Fibroblast of gingiva (primary cell): ENCODE measurements around the gene CACNA2D1.
A peak's percentile ranks its signal among the peaks of the same experiment; 100 is the strongest.

ENCODE experiments used
- DNase-seq: peaks from one replicate; pipeline ENCODE4 v3.0.0-alpha.2; 2011; ENCODE audit warnings: low read depth

Gene CACNA2D1

DNA sequence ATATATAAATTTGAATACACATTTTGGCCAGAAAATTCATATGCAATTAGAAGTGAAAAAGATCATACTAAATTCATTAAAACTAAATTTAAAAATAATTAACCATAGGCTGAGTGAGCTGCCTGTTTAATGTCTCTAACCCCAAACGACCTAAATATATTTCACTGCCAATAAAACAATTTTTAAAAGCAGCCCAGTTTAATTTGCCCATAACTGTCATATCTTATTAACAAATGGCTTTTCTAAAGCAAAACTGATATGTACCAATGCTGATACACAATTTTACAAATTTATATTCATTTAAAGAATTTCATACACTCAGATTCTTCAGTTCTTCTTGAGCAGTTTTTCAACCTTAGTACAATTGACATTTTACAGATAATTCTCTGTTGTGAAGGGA, 99.9 kb downstream of the CACNA2D1 start:
- no peak for DNase-seq

DNA sequence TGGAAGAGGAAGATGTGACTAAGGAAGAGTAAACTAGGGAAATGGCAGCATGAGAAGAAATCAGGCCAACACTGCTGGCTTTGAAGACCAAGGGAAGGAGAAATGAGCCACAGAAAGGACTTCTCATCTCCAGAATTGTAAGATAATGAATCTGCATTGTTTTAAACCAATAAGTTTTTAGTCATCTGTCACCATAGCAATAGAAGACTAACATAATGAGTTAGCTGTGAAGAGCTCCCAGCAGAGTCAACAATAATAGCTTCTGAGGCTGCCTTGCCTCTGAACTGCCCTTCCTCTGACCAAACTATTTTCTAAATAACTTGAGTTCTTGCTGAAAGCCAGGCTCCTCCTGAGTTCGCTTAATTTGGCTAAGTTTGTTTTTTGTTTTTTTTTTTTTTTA, 103.6 kb downstream of the CACNA2D1 start:
- no peak for DNase-seq

DNA sequence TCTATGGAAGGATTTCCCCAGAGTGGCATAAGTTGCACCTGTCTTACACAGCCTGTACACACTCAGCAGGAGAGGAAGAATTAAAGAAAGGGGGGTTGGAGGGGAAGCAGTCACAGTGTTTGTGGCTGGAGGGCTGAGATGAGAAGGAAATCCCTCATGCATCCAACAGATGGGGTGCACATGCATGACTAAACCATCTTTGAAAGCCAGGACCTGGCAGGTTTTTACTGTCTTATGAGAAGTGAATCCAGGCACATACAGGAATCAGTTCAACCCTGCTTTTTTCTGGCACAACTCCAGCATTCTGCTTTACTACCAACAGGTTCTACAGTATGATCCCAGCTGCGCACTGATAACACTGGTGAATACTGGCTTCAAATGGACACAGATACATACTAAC, 107.7 kb downstream of the CACNA2D1 start:
- peak; percentile 8 for DNase-seq

DNA sequence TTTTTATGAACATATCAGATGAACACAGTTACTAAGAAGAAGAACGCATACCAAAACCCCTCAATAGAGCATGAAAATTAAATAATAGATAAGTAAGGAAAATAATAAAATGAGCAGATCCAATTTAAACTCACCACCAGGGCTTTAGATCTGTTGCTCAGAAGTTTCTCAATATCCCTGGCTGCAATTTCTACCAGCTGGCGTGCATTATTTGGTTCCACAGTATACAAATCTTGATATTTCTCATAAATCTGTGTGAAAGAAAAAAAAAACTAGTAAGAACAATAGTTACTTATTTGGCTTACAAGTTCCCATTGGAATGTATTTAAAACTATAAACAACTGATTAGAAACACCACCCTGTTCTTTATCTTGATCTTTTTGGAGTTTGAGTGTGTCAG, 108.6 kb downstream of the CACNA2D1 start:
- peak; percentile 45 for DNase-seq

DNA sequence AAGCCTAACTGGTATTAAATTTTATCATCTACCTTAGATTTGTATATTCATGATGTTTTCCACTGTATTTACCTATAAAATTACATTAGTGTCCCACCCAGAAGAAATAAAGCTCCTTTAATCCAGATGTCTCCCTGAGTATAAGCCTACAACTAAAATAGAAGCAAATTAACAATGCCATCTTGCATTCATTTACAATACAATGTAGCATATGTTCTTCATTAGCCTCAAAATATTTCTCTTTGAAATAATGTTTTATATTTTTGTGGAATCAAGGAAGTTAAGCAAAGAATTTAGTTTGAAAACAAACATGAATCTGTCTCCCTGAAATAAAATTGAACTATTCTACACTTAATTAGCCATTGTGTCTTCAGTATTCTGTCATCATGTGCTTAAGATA, 112.3 kb downstream of the CACNA2D1 start:
- DNase-seq = peak; percentile 22

DNA sequence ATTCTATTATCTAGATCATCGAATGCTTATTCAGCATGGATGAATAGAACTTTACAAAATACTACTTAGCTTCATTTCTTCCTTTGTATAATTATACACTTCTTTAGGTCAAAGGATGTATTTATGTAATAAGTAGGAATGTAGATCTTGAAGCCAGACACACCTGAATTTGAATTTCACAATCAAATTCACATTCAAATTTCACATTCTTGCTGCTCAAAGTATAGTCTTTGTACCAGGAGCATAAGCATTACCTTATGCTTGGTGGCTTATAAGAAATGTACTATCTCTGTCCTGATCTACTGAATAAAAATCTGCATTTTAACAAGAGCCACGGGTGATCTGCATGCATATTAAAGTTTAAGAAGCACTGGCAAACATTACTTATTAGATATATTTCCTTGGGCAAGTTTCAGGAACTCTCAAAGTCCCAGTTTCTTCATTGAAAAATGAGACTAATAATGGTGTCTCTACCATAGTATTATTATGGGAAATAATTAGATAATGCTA, 112.8 kb downstream of the CACNA2D1 start:
- no peak for DNase-seq

DNA sequence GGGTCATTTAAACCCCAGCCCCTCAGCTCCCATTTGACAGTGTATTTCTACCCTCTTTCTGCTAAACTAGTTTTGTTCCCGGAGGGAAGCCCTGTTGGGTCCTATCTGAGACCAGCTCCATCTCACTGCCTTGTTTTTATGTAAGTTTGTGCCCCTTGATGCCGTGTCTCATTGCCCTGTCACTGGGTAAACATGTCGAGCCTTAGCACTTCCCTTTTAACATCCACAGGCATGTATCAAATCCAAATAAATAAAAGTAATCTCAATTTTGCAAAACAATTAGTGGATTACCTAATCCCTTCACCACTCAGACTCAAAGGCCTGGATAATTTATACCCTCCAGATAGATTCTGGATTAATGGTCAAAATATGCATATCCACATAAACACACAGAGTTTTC, 115.7 kb downstream of the CACNA2D1 start:
- DNase-seq = no peak

DNA sequence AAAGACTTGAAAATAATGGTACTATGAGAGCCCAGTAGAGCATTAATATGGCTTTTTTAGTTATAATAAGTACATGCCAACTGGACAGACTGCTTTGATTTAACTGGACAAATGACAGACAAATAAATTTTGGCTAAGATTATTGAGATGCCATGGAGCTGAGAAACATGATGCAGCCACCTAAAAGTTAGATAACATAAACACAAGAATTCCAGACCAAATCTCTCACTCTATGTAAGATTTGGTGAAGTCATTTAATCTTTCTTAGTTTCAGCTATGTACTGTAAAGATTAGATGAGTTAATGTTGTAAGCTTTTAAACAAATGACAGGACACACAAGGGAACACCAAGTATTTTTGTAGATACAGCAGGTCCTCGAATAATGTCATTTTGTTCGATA, 118.2 kb downstream of the CACNA2D1 start:
- peak; percentile 24 for DNase-seq

DNA sequence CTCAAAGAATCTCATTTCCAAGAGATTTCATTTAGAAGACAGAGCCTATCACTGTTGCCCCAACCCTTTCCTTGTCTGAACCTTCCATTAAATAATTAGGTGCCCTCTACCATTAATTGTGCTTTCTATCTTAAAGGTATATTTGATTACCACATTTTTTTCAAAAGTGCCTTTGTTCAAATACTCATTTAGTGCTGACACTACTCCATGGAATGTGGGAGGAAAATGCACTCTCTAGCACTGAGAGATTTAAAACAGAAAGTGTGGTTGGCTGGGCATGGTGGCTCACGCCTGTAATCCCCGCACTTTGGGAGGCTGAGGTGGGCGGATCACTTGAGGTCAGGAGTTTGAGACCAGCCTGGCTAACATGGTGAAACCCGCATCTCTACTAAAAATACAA, 119.8 kb downstream of the CACNA2D1 start:
- DNase-seq = no peak

DNA sequence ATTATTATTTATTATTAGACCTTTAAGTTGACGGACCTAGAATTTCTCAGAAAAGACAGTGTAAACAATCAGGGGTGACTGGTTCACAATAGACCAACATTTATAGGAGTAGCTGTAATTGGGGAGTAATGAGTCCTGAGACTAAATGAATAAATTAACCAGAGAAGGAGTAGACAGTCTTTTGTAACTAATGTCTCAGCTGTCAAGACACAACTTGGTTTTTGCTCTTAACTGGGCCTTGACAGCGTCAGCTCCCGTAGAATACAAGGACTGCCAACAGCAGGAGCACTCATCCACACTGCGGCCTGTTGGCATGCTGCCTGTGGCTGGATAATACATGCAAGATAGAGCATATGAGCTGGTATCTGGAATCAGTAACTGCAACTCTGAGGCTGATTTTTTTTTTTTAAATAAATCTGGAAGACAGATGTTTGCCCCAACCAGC, 123.9 kb downstream of the CACNA2D1 start:
- peak; percentile 94 for DNase-seq

DNA sequence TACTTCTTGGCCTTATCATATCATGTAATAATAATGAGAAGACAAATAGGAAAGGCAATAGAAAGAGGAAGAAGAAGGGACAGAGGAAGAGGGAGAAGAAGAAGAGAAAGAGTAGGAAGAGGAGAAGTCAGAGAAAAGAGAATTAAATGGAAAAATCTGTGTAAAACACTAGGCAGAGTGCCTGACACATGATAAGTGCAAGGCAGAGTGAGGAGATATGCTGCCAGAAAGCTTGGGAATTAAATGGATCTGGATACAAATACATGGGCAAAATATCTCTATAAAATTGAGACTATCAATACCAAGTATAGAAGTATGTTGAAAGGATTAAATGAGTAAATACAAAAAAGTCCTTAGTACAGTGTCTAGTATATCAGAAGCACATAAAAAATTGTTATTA, 124.8 kb downstream of the CACNA2D1 start:
- DNase-seq = no peak

DNA sequence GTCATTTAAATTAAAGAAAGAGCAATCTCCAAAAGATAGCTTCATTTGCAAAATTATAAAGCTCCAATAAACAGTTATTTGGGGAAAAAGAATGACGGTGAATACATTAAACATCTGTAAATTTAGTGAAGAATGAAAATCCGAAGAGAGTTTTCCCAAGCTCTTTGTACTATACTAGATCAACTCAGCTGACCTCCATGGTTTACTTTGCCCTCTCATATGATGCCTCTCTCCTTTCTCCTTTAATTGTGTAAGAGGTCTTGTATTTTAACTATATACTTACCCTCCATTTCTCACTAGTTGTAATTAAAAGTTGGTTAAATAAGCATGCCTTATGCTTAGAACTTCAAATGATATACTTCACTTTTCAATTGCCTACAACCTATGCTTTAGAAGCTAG, 125.8 kb downstream of the CACNA2D1 start:
- DNase-seq = no peak

DNA sequence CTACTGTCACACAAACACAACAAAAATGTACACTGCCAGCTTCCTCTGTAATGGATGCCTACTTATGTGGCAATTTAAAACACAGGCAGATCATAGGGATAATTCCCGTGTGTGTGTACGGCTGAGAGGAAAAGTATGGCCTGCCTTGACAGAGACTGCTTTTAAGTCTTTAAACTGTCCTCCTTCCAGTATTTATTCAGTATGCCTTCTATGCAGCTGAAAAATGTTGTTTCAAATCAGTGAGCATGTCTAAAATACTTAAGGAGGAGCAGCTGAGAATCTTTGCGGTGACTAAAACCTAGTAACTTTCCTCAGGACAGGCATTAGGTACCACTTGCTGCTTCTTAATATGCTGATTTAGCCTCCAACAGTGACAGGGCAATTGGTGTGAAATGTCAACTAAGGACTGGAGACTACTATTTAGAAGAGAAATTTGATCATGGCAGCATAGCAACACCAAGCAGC, 126.3 kb downstream of the CACNA2D1 start:
- DNase-seq = peak; percentile 25

DNA sequence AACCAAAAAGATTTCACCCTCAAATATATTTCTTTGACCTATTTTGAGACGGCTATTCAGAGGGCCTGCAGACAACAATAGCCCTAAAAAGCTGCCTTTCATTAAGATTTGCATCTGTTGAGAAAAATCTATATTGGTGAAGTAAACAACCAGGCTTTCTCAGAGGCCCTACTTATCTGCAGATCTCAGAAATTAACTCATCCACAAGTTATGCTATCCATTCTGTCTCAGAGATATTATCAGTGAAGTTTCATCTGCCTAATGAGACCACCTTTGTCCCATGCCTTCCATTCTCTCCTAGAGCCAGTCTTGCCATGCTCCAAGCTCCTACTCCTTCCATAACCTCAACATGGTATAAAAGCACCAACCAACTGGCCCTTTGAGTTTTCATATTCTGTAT, 130.3 kb downstream of the CACNA2D1 start:
- no peak for DNase-seq

DNA sequence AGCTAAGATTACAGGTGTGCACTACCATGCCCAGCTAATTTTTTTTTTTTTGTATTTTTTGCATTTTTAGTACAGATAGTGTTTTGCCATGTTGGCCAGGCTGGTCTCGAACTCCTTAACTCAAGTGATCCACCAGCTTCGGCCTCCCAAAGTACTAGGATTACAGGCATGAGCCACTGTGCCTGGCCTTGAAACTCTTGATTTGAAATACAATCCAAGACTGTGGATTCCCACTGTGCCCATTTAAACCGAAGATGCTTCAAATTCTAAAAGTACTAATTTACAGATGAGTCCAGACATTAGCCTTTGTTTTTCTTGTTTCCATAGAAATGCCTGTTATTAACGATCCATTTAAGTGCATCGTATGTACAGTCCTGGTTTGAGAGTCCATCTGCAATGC, 130.9 kb downstream of the CACNA2D1 start:
- DNase-seq = no peak

DNA sequence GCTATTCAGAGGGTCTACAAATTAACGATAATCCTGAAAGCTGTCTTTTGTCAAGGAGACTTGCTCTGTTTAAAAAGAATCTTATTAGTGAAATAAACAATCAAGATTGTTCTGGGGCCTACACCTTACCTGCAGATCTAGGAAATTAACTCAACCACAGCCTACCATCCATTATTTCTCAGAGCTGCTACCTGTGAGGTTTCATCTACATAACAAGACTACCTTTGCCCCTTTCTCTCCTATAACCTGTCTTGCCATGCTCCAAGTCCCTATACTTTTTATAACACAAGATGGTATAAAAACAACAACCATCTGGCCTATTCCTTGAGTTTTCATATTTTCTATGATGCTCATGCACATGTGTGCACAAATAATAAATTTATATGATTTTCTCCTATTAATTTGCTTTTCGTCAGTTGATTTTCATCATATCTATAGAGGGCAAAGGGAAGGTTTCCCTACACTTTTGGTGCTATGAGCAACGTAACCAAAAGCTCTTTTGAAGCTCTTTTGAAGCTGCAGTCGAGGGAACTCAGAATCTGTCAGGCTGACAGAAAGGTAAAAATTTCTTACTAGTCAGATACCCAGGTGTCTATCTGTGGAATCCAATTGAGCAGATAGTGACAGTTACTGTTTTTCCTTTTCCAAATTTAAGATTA, 138.1 kb downstream of the CACNA2D1 start:
- no peak for DNase-seq

DNA sequence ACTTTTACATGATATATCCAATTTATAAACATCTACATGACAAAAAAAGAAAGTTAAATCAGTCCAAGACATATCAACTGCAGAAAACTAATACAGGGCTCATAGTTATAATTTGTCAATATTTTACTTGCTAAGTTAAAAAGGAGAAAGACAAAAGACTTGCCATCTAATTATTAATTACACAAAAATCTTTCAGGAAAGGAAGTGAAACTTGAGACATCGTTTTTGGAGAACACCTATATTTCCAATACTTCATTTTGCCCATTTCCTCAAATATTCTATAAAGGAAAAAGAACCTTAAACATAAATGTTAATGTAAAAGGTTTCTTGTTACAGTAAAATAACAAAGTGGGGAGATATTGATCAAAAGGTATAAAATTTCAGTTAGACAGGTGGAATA, 148.7 kb downstream of the CACNA2D1 start:
- no peak for DNase-seq

DNA sequence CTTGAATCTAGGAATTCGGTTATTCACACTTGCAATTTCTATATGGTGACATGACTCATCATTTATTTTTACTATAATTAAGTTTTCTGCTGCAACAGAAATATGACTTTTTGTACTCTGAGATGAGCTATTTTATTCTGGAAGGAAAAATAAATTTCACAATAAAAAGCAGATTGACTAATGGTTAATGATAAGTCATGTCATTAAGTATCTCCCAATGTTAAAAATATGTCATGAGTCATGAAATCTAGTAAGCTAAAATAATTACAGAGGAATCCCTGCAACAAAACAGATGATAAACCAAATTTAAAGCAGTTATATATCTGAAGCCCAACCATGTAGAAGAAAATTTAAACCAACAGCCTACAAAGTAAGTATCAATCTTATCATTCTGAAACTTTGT, 149.2 kb downstream of the CACNA2D1 start:
- DNase-seq = peak; percentile 57

DNA sequence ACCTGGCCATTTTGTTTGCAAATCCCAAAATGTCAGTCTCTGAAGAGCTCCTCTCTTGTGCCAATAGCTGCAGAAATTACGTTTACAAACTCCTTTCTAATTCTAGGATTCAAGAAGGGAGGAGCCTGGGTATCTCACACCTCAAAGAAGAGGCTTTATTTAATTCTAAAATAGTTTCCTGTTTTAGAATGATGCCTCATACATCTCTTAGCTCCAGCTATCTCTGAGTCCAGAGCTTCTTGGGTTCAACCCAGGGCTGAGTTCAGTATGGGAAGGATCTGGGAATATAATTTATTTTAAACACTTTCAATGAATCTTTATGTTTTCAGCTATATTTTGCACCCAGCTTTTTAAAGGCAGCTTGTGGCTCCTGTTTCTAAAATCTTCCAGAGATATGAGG, 150.1 kb downstream of the CACNA2D1 start:
- DNase-seq = no peak

DNA sequence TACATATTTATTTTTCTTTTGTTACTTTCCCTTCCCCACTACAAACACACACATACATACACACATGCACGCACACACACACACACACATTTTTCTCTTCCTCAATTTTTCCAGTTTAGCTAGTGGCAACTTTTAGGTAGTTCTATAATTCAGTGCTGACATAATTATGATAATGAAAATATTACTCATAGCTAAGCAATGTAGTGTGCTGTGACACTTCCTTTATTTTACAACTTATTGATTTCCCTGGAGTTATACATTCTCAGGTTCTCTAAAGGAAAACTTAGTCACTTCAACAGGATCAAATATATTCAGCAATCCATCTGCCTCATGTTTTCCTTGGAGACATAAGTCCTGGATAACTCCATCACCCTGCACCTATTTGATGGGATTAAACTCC, 151.6 kb downstream of the CACNA2D1 start:
- DNase-seq = no peak

DNA sequence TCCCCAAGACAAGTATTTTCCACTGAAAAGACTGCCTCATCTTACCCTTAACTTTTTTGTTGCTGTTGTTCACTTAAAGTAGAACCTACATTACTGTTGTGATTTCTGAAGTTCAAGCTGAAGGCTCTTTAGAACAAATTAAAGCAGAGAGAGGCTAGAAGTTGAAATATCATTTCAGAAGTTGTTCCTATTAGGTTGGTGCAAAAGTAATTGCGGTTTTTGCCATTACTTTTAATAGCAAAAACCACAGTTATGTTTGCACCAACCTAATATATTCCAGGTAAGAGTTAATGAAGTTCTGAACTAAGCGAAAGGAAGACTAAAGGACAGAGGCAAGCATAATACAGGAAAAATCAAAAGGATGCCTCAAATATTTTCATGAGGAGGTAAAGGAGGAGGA, 153.7 kb downstream of the CACNA2D1 start:
- DNase-seq = no peak

DNA sequence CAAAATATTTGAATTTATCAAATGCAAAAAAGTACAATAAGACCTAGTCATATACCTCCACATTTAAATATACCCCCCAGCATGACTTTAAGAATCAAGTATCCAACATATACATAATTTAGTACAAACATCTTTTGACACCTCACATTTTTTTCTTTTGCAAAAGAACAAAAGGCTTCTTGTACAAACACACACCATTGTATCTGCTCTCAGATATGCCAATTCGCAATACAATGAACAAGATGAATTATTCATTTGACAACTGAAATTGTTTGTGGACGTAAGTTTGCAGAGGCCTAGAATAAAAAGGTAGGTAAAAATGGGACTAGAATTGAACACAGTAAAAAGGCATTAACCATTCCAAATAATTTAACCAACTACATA, 154.4 kb downstream of the CACNA2D1 start:
- no peak for DNase-seq

DNA sequence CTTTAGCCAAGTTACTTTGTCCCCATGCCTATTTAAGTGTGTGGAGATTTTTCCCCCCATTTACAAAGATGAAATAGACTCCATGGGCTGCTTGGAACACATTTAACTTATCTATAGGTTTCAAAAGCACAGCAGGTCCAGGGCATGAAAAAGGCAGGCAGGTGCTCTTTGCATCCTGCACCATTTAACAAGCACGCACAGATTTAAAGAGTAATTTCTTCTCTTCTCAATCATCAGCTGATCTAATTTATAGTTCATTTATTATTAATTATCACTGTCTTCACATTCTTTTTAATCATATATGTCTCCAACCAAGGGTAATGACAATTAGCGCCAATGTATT, 156.8 kb downstream of the CACNA2D1 start:
- no peak for DNase-seq

DNA sequence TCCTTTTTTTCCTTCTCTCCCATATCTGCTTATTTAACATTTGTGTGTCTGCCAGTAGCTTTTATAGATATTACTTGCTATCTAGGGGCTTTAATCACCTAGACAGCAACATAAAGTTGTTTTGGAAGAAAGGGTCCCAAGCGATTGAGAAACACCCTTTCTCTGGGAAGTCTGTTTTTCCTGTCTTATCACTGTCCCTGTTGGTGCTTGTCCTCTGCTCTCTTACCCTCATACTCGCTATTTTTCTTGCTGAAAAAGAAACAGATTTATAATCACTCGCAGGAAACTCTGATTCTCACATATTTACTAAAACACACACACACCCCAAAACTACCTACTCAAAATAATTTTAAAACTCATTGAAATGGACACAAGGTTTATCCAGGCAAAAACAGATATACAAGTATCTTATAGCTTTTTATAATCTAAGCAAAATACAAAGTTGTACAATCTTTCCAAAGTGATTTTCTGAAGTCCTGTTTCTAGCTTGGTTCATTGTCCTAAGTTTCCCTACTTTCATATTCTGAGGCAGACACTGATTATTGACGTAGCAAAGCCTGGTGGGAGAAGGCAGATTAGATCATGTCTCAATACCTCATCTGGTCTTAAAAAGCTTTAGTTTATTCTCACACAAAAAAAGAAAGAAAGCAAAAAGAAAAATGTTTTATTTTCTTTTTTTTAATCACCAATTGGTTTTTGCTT, 157.3 kb downstream of the CACNA2D1 start:
- DNase-seq = no peak
